DOHH2 (cell line): ENCODE results near the gene IP6K1.
A peak's percentile ranks its signal among the peaks of the same experiment; 100 is the strongest.

Experiments used
- H3F3A ChIP-seq: fragments of 200-600 bp; sonication (generic), shearing (Covaris generic); 2 replicates; pipeline ENCODE4 v1.6.0; 2016; ENCODE audit warnings: antibody characterized with exemption, mild to moderate bottlenecking; ENCODE audit not compliant: control insufficient read depth, insufficient read depth
- H3K27ac ChIP-seq: fragments of 200-600 bp; sonication (generic); 2 replicates; pipeline ENCODE4 v1.5.1; 2014; ENCODE audit warnings: low read depth, mild to moderate bottlenecking, low read length, moderate library complexity
- H3K27me3 ChIP-seq: fragments of 200-600 bp; sonication (generic); 2 replicates; pipeline ENCODE4 v1.6.1; 2014; ENCODE audit warnings: mild to moderate bottlenecking, low read length, mixed read lengths; ENCODE audit not compliant: control insufficient read depth
- H3K36me3 ChIP-seq: fragments of 200-600 bp; sonication (generic); 2 replicates; pipeline ENCODE4 v1.6.1; 2014; ENCODE audit warnings: mild to moderate bottlenecking, low read length, moderate library complexity, mixed read lengths; ENCODE audit not compliant: control insufficient read depth
- H3K4me1 ChIP-seq: fragments of 200-600 bp; sonication (generic); 2 replicates; pipeline ENCODE4 v1.6.1; 2014; ENCODE audit warnings: mild to moderate bottlenecking, low read length, mixed read lengths; ENCODE audit not compliant: control insufficient read depth
- H3K4me2 ChIP-seq: fragments of 200-600 bp; sonication (generic); 2 replicates; pipeline ENCODE4 v1.6.0; 2014; ENCODE audit warnings: mild to moderate bottlenecking, low read length, moderate library complexity
- H3K4me3 ChIP-seq: fragments of 200-600 bp; sonication (generic); 2 replicates; pipeline ENCODE4 v1.5.1; 2014; ENCODE audit warnings: mild to moderate bottlenecking, low read length, mixed read lengths
- H3K79me2 ChIP-seq: fragments of 200-600 bp; sonication (generic); 2 replicates; pipeline ENCODE4 v1.6.1; 2014; ENCODE audit warnings: mild to moderate bottlenecking, low read length, mixed read lengths; ENCODE audit not compliant: control insufficient read depth
- H3K9me2 ChIP-seq: fragments of 200-600 bp; sonication (generic); replicated peaks from 2 replicates; pipeline ENCODE4 v1.6.1; 2014; ENCODE audit warnings: mild to moderate bottlenecking, low read length, mixed read lengths; ENCODE audit not compliant: control insufficient read depth
- H3K9me3 ChIP-seq: fragments of 200-600 bp; sonication (generic); 2 replicates; pipeline ENCODE4 v1.6.1; 2014; ENCODE audit warnings: antibody characterized with exemption, low read length, mixed read lengths; ENCODE audit not compliant: control insufficient read depth, insufficient read depth
- H4K20me1 ChIP-seq: fragments of 200-600 bp; sonication (generic); 2 replicates; pipeline ENCODE4 v1.6.0; 2014; ENCODE audit warnings: low read depth, mild to moderate bottlenecking, antibody characterized with exemption, low read length, moderate library complexity; ENCODE audit not compliant: control insufficient read depth, insufficient read depth
- EZH2phosphoT487 ChIP-seq: fragments of 200-600 bp; sonication (generic); IDR thresholded peaks from 2 replicates; pipeline ENCODE4 v1.6.1; 2017; ENCODE audit warnings: borderline replicate concordance, mild to moderate bottlenecking, antibody characterized with exemption, low read length, moderate library complexity, mixed read lengths
- TF ChIP-seq, protein P1 (sequence below): fragments of 200-600 bp; sonication (generic); IDR thresholded peaks from one replicate; pipeline ENCODE4 v1.5.1; 2014; ENCODE audit warnings: antibody characterized with exemption, mild to moderate bottlenecking, low read depth, low read length; ENCODE audit not compliant: poor library complexity, severe bottlenecking

Gene IP6K1

GRCh38 chr3:49806850-49807249 lies 20.5 kb upstream of the IP6K1 start:
- Histone ChIP-seq H4K20me1 (no peaks in the 10 kb centered on the region), H3K79me2 (peaks cover 19% of the 10 kb centered on the region), H3K4me3 (peak overlapping the region; percentile 90), H3K9me2 (no peaks in the 10 kb centered on the region), H3K4me2 (peak overlapping the region; percentile 99), H3K27ac (peak overlapping the region; percentile 98), H3F3A (peaks cover 22% of the 10 kb centered on the region), H3K36me3 (peaks cover 22% of the 10 kb centered on the region), H3K9me3 (no peaks in the 10 kb centered on the region), H3K27me3 (no peaks in the 10 kb centered on the region), H3K4me1 (peaks cover 65% of the 10 kb centered on the region)
- no peak for TF ChIP-seq EZH2phosphoT487
- TF ChIP-seq, protein P1, sequence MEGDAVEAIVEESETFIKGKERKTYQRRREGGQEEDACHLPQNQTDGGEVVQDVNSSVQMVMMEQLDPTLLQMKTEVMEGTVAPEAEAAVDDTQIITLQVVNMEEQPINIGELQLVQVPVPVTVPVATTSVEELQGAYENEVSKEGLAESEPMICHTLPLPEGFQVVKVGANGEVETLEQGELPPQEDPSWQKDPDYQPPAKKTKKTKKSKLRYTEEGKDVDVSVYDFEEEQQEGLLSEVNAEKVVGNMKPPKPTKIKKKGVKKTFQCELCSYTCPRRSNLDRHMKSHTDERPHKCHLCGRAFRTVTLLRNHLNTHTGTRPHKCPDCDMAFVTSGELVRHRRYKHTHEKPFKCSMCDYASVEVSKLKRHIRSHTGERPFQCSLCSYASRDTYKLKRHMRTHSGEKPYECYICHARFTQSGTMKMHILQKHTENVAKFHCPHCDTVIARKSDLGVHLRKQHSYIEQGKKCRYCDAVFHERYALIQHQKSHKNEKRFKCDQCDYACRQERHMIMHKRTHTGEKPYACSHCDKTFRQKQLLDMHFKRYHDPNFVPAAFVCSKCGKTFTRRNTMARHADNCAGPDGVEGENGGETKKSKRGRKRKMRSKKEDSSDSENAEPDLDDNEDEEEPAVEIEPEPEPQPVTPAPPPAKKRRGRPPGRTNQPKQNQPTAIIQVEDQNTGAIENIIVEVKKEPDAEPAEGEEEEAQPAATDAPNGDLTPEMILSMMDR = no peak

DNA sequence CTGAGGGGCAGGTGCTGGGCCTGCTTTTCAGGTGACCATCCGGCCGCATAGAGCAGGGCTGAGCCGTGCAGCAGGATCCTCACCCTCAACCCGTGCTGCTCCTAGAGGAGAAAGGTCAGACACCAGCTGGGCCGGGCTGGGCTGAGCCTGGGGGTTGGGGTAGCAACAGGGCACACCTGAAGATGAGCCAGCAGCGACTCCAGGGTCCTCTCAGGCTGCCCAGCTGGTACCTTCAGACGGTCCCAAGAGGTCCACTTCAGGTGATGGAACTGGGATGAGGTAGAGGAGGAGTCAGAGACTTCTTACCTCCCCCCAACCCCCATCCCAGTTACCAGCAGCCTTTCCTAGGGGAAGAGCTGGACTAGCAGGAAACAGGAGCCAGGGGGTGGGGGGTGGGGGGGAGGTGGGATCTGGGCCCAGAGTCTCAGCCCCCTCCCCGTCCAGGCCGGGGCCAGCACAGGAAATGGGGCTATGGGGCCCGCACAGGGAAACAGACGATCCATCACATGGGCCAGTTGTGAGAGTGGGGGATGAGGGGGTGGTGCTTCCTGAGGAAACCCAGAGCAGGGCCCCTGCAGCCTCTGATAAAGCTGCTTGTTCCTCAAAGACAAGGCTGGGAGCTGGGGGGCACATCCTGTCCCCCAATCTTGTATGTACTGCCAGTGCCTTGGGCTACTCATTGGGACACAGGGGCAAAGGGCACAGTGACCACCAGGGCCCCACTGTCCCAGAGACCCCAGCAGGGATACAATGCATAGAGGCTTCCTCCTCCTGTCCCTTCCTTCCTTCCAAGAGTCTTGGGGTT lies 19.8 kb upstream of the IP6K1 start:
- Histone ChIP-seq H3K27me3 (no peaks in the 10 kb centered on the region), H3K27ac (peak overlapping the region; percentile 98), H3K4me3 (peak overlapping the region; percentile 90)

DNA sequence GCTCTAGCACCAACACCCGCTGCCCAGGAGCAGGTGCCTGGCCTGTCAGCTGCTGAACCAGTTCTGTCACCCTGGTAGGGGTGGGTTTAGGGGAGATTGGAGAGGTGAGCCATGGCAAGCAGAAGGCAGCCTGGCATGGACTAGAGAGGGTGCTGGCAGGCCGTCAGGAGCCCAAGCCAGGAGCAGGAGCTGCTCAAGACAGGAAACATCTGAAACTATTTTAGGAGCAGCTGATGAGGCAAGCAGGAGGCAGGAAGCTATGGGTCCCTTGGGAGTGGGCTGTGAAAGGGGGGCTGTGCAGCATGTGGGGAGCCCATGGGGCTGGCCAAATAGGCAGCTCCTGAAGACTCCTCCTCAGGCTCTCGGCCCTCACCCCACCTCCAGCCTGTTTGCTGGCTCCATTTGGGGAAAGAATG lies 19.0 kb upstream of the IP6K1 start:
- peaks cover 22% of the 10 kb centered on the region for H3F3A ChIP-seq
- H3K9me3 ChIP-seq = no peaks in the 10 kb centered on the region
- peaks cover 22% of the 10 kb centered on the region for H3K36me3 ChIP-seq
- TF ChIP-seq, protein P1 = no peak
- TF ChIP-seq EZH2phosphoT487 = no peak
- H3K27me3 ChIP-seq = no peaks in the 10 kb centered on the region
- H3K4me1 ChIP-seq = peaks cover 72% of the 10 kb centered on the region
- peak overlapping the region; percentile 90 for H3K4me3 ChIP-seq
- H3K4me2 ChIP-seq = peak overlapping the region; percentile 99
- peaks cover 19% of the 10 kb centered on the region for H3K79me2 ChIP-seq
- peak overlapping the region; percentile 98 for H3K27ac ChIP-seq
- no peaks in the 10 kb centered on the region for H3K9me2 ChIP-seq
- H4K20me1 ChIP-seq = no peaks in the 10 kb centered on the region

More for the DNA sequence above, 19.8 kb upstream of the IP6K1 start:
- TF ChIP-seq, protein P1 = no peak
- TF ChIP-seq EZH2phosphoT487 = no peak
- Histone ChIP-seq H3K9me3 (no peaks in the 10 kb centered on the region), H3F3A (peaks cover 22% of the 10 kb centered on the region), H3K4me2 (peak overlapping the region; percentile 99), H3K9me2 (no peaks in the 10 kb centered on the region), H3K4me1 (peaks cover 72% of the 10 kb centered on the region), H4K20me1 (no peaks in the 10 kb centered on the region), H3K36me3 (peaks cover 22% of the 10 kb centered on the region), H3K79me2 (peaks cover 19% of the 10 kb centered on the region)
